DMS53 treated with DMSO at 0.1 percent for 48 hours (cell line): Measurements from ENCODE around the gene GBX1.

Experiments used
- DNase-seq: peaks from one replicate; lab custom pipeline; 2025; ENCODE audit not compliant: unreplicated experiment; lab: John Stamatoyannopoulos, UW

The GBX1 gene

GRCh38 chr7:151194188-151194587, 26.7 kb upstream of the GBX1 start:
- no peak for DNase-seq

GRCh38 chr7:151193203-151193978, 25.9 kb upstream of the GBX1 start:
- no peak for DNase-seq

GRCh38 chr7:151192002-151192539, 24.6 kb upstream of the GBX1 start:
- DNase-seq, result no peak

- DNase-seq, result no peak
Observed at GRCh38 chr7:151191544-151191943, 24.1 kb upstream of the GBX1 start.

GRCh38 chr7:151189038-151189437, 21.5 kb upstream of the GBX1 start:
- DNase-seq, result no peak

- DNase-seq, result no peak
Observed at GRCh38 chr7:151188252-151188542, 20.7 kb upstream of the GBX1 start.

GRCh38 chr7:151187409-151188251, 20.1 kb upstream of the GBX1 start:
- DNase-seq, result no peak

GRCh38 chr7:151186640-151187408, 19.3 kb upstream of the GBX1 start, which contains the start of gene ASB10:
Gene ASB10 (minus strand): TSS chr7:151187250. CDS start chr7:151187130, 120 bp downstream.
- DNase-seq, result no peak

GRCh38 chr7:151185762-151186639, 18.5 kb upstream of the GBX1 start:
- DNase-seq, result no peak

- no peak for DNase-seq
Observed at GRCh38 chr7:151181011-151181431, 13.5 kb upstream of the GBX1 start.

GRCh38 chr7:151179946-151180345, 12.5 kb upstream of the GBX1 start:
- no peak for DNase-seq

GRCh38 chr7:151179287-151179860, 11.9 kb upstream of the GBX1 start:
- DNase-seq, result no peak

GRCh38 chr7:151178831-151179230, 11.3 kb upstream of the GBX1 start:
- no peak for DNase-seq

- DNase-seq, result no peak
Observed at GRCh38 chr7:151178236-151178635, 10.7 kb upstream of the GBX1 start.

GRCh38 chr7:151177310-151177709, 9.8 kb upstream of the GBX1 start:
- no peak for DNase-seq

GRCh38 chr7:151176401-151176800, 8.9 kb upstream of the GBX1 start:
- no peak for DNase-seq

GRCh38 chr7:151175793-151176311, 8.4 kb upstream of the GBX1 start:
- DNase-seq, result peak; percentile 52

GRCh38 chr7:151175047-151175792, 7.7 kb upstream of the GBX1 start:
- no peak for DNase-seq
